Activated CD8-positive, alpha-beta memory T cell treated with anti-CD3 and anti-CD28 coated beads, Interleukin-2, amount 50 U/mL, for 1 hour (primary cell): ENCODE data around the gene ACKR1.

Experiments
- DNase-seq: peaks from one replicate; pipeline ENCODE4 v3.0.0-alpha.2; 2020; ENCODE audit errors: extremely low read depth

The ACKR1 gene

GRCh38 chr1:159222075-159222865 is 17.6 kb downstream of the ACKR1 start:
- DNase-seq: no peak

GRCh38 chr1:159223004-159223403 is 18.3 kb downstream of the ACKR1 start:
- DNase-seq: no peak

GRCh38 chr1:159228554-159228953 is 23.9 kb downstream of the ACKR1 start:
- DNase-seq: no peak

- DNase-seq: no peak
Observed at GRCh38 chr1:159229260-159229885, 24.7 kb downstream of the ACKR1 start.

GRCh38 chr1:159229896-159230295 is 25.2 kb downstream of the ACKR1 start:
- no peak for DNase-seq

GRCh38 chr1:159239551-159240220 is 35.0 kb downstream of the ACKR1 start:
- no peak for DNase-seq

- DNase-seq: no peak
Observed at GRCh38 chr1:159247266-159247665, 42.6 kb downstream of the ACKR1 start.

GRCh38 chr1:159248311-159248710 is 43.6 kb downstream of the ACKR1 start:
- DNase-seq: no peak

GRCh38 chr1:159250638-159251216 is 46.1 kb downstream of the ACKR1 start:
- no peak for DNase-seq
